ENCODE results near the gene HEPACAM2. TPM values are rescaled to one million over a fixed set of nuclear protein-coding genes. Genes with fewer than 3 reads are reported as not detected.

HEPACAM2 gene
- total and polyA plus RNA-seq, 2 of the 4 experiments (the other 2 are of a cell fraction), result under 0.01 to 0.05 TPM

- CTCF ChIA-PET, result no interaction called here
- Histone ChIP-seq H4K5ac (ENCODE audit: low read depth, low read length) (no peak overlapping the region), H4K8ac (ENCODE audit: low read depth in 2 of 2, low read length in 2 of 2) (no peak overlapping the region), H3K23ac (ENCODE audit: low read depth, low read length) (no peak overlapping the region), H3K4me3 (ENCODE audit: insufficient read depth, low read depth, low read length) (no peak overlapping the region), H3K9ac (ENCODE audit: low read depth, low read length) (no peak overlapping the region), H3K9me3 (ENCODE audit: control insufficient read depth, insufficient read depth, low read length) (peaks cover 13% of the 10 kb centered on the region), H3K79me1 (ENCODE audit: low read depth in 1 of 2, low read length in 2 of 2) (no peaks in the 10 kb centered on the region), H3K4ac (ENCODE audit: low read depth, low read length) (no peak overlapping the region), H4K91ac (ENCODE audit: insufficient read depth, low read depth, low read length) (no peak overlapping the region), H3K4me1 (ENCODE audit: control insufficient read depth, insufficient read depth, low read length) (no peaks in the 10 kb centered on the region), H2AK5ac (ENCODE audit: low read depth, low read length) (no peak overlapping the region), H2AFZ (replicated peaks; ENCODE audit: low read length, poor library complexity) (no peak overlapping the region), H2BK15ac (ENCODE audit: low read depth, low read length) (no peak overlapping the region), H3K18ac (ENCODE audit: low read depth, low read length) (no peak overlapping the region), H2AK9ac (replicated peaks; ENCODE audit: low read depth, low read length, poor library complexity) (no peak overlapping the region), H4K20me1 (ENCODE audit: insufficient read depth, low read length) (no peaks in the 10 kb centered on the region), H3K27me3 (ENCODE audit: control insufficient read depth, insufficient read depth, low read length) (no peaks in the 10 kb centered on the region), H2BK20ac (ENCODE audit: low read depth, low read length) (no peak overlapping the region), H3K27ac (ENCODE audit: insufficient read depth, low read length) (no peak overlapping the region), H2BK5ac (ENCODE audit: low read depth, low read length, poor library complexity, severe bottlenecking) (no peak overlapping the region), H3K36me3 (ENCODE audit: control insufficient read depth, insufficient read depth, low read length) (no peaks in the 10 kb centered on the region), H3K14ac (replicated peaks; ENCODE audit: low read depth, low read length) (no peak overlapping the region), H3K56ac (ENCODE audit: extremely low read depth, insufficient read depth, low read length) (no peak overlapping the region), H2BK120ac (ENCODE audit: low read depth, low read length) (no peak overlapping the region), H3K4me2 (ENCODE audit: low read depth, low read length) (no peak overlapping the region), H3K9me1 (ENCODE audit: insufficient read depth, low read length) (no peaks in the 10 kb centered on the region)
- POLR2A ChIA-PET (ENCODE audit: unreplicated experiment), result no interaction called here
- WGBS, 2 experiments (ENCODE audit: extremely low coverage in 2 of 2, insufficient read length in 1 of 2), result no CpG with 5 or more reads among the region's 2 CpGs
- BruUV-seq (replicated peaks), result no TSS peak
- intact Hi-C loops (cut with micrococcal nuclease), result loop anchor here (10.0 kb wide), 1 partner anchor 1052 kb away; no protein-coding TSS in a partner anchor
- DNase-seq (no peak), ATAC-seq (ENCODE audit: low read depth) (no peak)
- dilution Hi-C loops (cut with HindIII; ENCODE audit: low sequenced_read_pairs, unreplicated experiment), result no loop called here
- TF ChIP-seq RFX5 (IDR thresholded peaks at IDR 0.05; ENCODE audit: low read depth, low read length), result no peak
- in situ Hi-C loops (cut with MboI; ENCODE audit: low sequenced_read_pairs), result no loop called here
These were observed 53.6 kb downstream of the HEPACAM2 start for GRCh38 chr7:93172683-93173082.

All from IMR-90 (cell line).